Adrenal gland (tissue), 12 donors: ENCODE measurements around the gene PLD1. TPM values are rescaled to one million over a fixed set of nuclear protein-coding genes. Genes with fewer than 3 reads are reported as not detected.

Experiments
- DNase-seq, 7 donors: peaks; one replicate each; pipeline ENCODE4 v3.0.0-alpha.2; 2019 to 2020
- H3K27ac ChIP-seq, 5 donors: fragments of 200-600 bp; sonication (generic) in 4 of 5; 1 replicate in 3 of 5; 2 replicates in 2 of 5; pipeline versions ENCODE4 v1.5.1 to v1.8.0; 2016 to 2020; ENCODE audit warnings: mild to moderate bottlenecking in 1 of 5
- H3K27me3 ChIP-seq: fragments of 200-600 bp; 2 replicates; pipeline ENCODE4 v1.8.0; 2021
- H3K36me3 ChIP-seq, 2 donors: fragments of 200-600 bp; replicated peaks in 1 of 2; 1 replicate in 1 of 2; 2 replicates in 1 of 2; pipeline versions ENCODE4 v1.5.1 to v1.8.0; 2018 to 2022
- H3K4me1 ChIP-seq, 2 donors: fragments of 200-600 bp; replicated peaks in 1 of 2; 1 replicate in 1 of 2; 2 replicates in 1 of 2; pipeline versions ENCODE4 v1.5.1 to v1.8.0; 2018 to 2021
- H3K4me3 ChIP-seq, 4 donors: fragments of 200-600 bp; sonication (generic) in 3 of 4; one replicate each; pipeline ENCODE4 v1.5.1; 2016 to 2018
- H3K9me3 ChIP-seq, 3 donors: fragments of 200-600 bp; sonication (generic) in 1 of 3; replicated peaks in 1 of 3; 1 replicate in 2 of 3; 2 replicates in 1 of 3; pipeline versions ENCODE4 v1.5.1 to v1.8.0; 2016 to 2021
- POLR2A ChIP-seq, 2 donors: fragments of 450-650 bp; IDR thresholded peaks; one replicate each; pipeline ENCODE4 v1.6.1; 2017; ENCODE audit warnings: antibody characterized with exemption in 2 of 2, mild to moderate bottlenecking in 2 of 2, moderate library complexity in 1 of 2
- WGBS, 4 donors: extraction: QIAGEN DNeasy Blood & Tissue Kit in 2 of 4; methylation state at CpG; one replicate each; pipeline versions ENCODE4 v1.1.5 to v1.1.7; 2013 to 2017; 5-methylcytosine and 5-hydroxymethylcytosine counted together
- intact Hi-C, 2 donors: fragments of 100-400 bp; cut with DNase I; formaldehyde crosslinking; loops; one replicate each; pipeline versions ENCODE4 v1.14.1 to v1.15.0; 2022 to 2023
- polyA plus RNA-seq, 3 donors: library from polyadenylated mRNA; stranded (reverse); fragments of 200-250 nt in 2 of 3; fragments of 350-450 nt in 1 of 3; fragmentation: Illumina TruSeq in 1 of 3; extraction: RNeasy Lipid Tissue Mini Kit (QIAGEN cat#74804) in 1 of 3; gene quantifications; one replicate each; pipeline ENCODE4 v1.2.3, GENCODE V29; 2013 to 2014
- total RNA-seq, 9 donors: library from RNA; depleted of rRNA in 4 of 9; stranded (reverse); fragments of >200 nt in 4 of 9; fragments of 120-200 nt in 1 of 9; fragmentation: NEBNext Ultra II Directional in 1 of 9; extraction: Animal tissue kit (Norgen Biotek cat#: 25700) in 1 of 9; gene quantifications; one replicate each; pipeline versions ENCODE4 v1.1.0 to v1.2.4, GENCODE V29; 2013 to 2023
- TF ChIP-seq, protein P1 (sequence below), 6 experiments: fragments of 450-650 bp in 4 of 6; fragments of 200-600 bp in 2 of 6; sonication (generic) in 1 of 6; IDR thresholded peaks; 1 replicate in 5 of 6; 2 replicates in 1 of 6; pipeline versions ENCODE4 v1.5.1 to v1.8.0; 2016 to 2021; ENCODE audit warnings: antibody characterized with exemption in 6 of 6, mild to moderate bottlenecking in 2 of 6, moderate library complexity in 1 of 6
- donor health status: healthy with polysubstance abuse.
- donor health status: Bipolar disorder and iron deficiency.
- donor health status: DM: yes; HTN: yes; CAD: no.
- donor health status: DM: no; HTN: no; CAD: no.
- donor health status: DM: no; HTN: no; CAD: no.
- donor health status: DM: yes; HTN: yes; CAD: no.

PLD1 gene
- total and polyA plus RNA-seq, 12 donors: 25.7 to 178 (median 94.5) TPM

DNA sequence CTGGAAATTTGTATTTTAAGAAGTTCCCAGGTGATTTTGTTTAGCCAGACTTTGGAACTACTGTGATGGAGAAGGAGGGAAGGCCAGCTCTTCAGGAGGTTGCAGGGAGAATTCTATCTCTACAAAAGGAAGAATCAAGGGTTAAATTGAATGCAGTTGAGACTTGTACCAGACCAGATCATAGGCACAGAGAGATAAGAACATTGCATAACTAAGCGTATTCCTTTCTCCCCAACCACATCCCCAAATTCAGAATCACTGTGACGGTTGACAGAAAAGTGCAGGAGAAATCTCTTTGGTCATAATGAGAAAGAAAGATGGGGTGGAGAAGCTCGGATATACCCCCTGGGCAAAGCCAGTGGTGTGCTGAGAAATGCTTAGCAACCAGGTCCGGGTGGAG lies 7.2 kb downstream of the PLD1 start:
- intact Hi-C loops: no loop called here

DNA sequence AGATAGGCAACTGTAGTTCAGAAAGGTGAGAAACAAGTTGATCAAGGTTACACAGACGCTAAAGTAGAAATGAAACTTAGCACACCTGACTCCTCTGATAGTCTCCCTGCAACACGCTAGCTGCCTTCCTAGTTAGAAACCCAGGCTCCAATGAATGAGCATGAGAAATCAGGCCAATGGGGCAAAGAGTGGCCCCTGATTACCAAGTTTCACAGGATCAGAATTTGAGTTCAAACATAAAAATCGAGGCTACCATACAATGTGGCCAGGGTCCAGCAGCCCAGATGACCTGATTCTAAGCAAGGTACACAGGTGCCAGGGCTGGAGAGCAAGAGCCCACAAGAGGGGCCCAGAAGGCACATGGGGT lies 7.7 kb downstream of the PLD1 start:
- Histone ChIP-seq H3K36me3 (no peaks in the 10 kb centered on the region), H3K4me1 (peaks cover 0 to 61% of the 10 kb centered on the region in 2 donors), H3K4me3 (no peak overlapping the region), H3K27me3 (no peaks in the 10 kb centered on the region), H3K9me3 (no peaks in the 10 kb centered on the region), H3K27ac (peak overlapping the region in 3 of 5 donors; percentile 8 to 55 (median 29))
- no peak for DNase-seq
- 67 to 84% (median 79%) methylated on average over 3 of the region's 3 CpGs for WGBS, 4 donors
- intact Hi-C loops: no loop called here
- TF ChIP-seq POLR2A (IDR thresholded peaks at IDR 0.05): no peak
- TF ChIP-seq, protein P1, sequence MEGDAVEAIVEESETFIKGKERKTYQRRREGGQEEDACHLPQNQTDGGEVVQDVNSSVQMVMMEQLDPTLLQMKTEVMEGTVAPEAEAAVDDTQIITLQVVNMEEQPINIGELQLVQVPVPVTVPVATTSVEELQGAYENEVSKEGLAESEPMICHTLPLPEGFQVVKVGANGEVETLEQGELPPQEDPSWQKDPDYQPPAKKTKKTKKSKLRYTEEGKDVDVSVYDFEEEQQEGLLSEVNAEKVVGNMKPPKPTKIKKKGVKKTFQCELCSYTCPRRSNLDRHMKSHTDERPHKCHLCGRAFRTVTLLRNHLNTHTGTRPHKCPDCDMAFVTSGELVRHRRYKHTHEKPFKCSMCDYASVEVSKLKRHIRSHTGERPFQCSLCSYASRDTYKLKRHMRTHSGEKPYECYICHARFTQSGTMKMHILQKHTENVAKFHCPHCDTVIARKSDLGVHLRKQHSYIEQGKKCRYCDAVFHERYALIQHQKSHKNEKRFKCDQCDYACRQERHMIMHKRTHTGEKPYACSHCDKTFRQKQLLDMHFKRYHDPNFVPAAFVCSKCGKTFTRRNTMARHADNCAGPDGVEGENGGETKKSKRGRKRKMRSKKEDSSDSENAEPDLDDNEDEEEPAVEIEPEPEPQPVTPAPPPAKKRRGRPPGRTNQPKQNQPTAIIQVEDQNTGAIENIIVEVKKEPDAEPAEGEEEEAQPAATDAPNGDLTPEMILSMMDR (IDR thresholded peaks at IDR 0.05): no peak

More for the DNA sequence above, 7.2 kb downstream of the PLD1 start:
- peaks cover 0 to 57% of the 10 kb centered on the region in 2 donors for H3K4me1 ChIP-seq
- H3K27ac ChIP-seq: peak overlapping the region in 1 of 5 donors; percentile 55
- TF ChIP-seq, protein P1 (IDR thresholded peaks at IDR 0.05): no peak
- no peak for TF ChIP-seq POLR2A (IDR thresholded peaks at IDR 0.05)
- WGBS, 4 donors: 82 to 93% (median 87%) methylated on average over 4 of the region's 4 CpGs
- no peaks in the 10 kb centered on the region for H3K36me3 ChIP-seq
- no peaks in the 10 kb centered on the region for H3K27me3 ChIP-seq
- no peak overlapping the region for H3K4me3 ChIP-seq
- H3K9me3 ChIP-seq: no peaks in the 10 kb centered on the region
- DNase-seq: no peak

DNA sequence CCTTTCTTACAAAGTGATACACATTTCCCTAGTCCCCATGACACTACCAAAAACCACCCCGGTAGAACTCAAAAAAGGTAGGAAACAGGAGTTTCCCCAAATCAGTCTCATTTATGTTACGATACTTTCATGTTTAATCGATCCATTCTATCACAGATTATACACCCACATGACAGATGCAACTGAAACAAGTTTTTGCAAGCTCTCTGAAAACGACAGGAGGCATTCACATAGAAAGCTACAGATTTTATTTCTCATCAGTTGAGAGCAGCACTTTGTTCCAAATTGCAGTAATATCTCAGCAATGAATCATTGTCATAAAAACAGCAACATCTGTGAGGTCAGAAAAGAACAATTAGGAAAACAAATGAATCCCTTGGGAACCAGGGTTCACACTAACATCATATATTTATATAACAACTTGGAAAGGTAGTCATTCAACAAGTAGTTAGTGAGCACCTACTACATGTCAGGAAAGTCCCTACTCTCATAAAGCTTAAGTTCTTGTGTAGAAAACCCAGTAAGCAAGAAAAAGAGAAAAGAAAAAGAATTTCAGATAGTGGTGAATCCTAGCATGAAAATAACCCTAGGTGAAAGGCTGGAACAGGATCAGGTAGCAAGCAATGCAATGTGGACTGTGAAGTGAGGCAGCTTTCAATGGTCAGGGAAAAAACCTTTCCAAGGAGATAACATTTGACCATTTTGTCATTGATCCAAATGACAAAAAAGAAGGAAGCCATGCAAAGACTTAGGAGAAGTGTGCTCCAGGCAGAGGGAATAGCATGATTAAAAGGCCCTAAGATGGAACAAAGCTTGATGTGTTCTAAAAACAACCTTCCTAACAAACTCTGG lies 8.3 kb downstream of the PLD1 start:
- WGBS, 4 donors: 55 to 64% (median 58%) methylated on average over 4 of the region's 4 CpGs

DNA sequence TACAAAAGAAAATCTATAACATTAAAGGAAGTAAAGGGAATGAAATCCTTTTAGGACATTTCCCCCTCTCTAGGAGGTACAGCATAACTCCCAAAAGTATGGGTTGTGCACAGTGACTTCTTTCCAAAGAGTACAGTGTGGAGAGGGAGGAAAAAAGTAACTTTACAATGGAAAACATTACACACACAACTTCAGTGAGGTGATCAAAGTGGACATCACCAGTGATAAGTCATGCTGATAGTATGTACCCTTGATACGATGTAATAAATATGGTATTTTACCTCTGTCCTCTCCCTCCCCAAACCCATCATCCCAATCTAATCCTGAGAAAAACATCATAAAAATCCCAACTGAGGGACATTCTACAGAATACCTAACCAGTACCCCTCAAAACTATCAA lies 10.8 kb downstream of the PLD1 start:
- Histone ChIP-seq H3K4me3 (no peak overlapping the region), H3K27me3 (no peaks in the 10 kb centered on the region), H3K9me3 (no peaks in the 10 kb centered on the region), H3K4me1 (peaks cover 0 to 46% of the 10 kb centered on the region in 2 donors), H3K36me3 (no peaks in the 10 kb centered on the region), H3K27ac (no peak overlapping the region)
- DNase-seq: no peak
- intact Hi-C loops: no loop called here
- 68 to 91% (median 90%) methylated on average over 1 of the region's 1 CpG for WGBS, 4 donors
- TF ChIP-seq, protein P1 (IDR thresholded peaks at IDR 0.05): no peak
- no peak for TF ChIP-seq POLR2A (IDR thresholded peaks at IDR 0.05)

More for the DNA sequence above, 8.3 kb downstream of the PLD1 start:
- no peaks in the 10 kb centered on the region for H3K27me3 ChIP-seq
- H3K4me1 ChIP-seq: peaks cover 0 to 67% of the 10 kb centered on the region in 2 donors
- intact Hi-C loops: no loop called here
- no peak for DNase-seq
- TF ChIP-seq POLR2A (IDR thresholded peaks at IDR 0.05): no peak
- TF ChIP-seq, protein P1 (IDR thresholded peaks at IDR 0.05): no peak
- no peaks in the 10 kb centered on the region for H3K36me3 ChIP-seq
- no peaks in the 10 kb centered on the region for H3K9me3 ChIP-seq
- no peak overlapping the region for H3K4me3 ChIP-seq
- H3K27ac ChIP-seq: peak overlapping the region in 4 of 5 donors; percentile 2 to 64 (median 42)
